Breast epithelium (tissue), 3 donors: Measurements from ENCODE around the gene C22orf31. TPM values are rescaled to one million over a fixed set of nuclear protein-coding genes. Genes with fewer than 3 reads are reported as not detected.

Source experiments
- total RNA-seq, 3 donors: library from RNA; depleted of rRNA; stranded (reverse); fragments of >200 nt; gene quantifications; one replicate each; pipeline ENCODE4 v1.1.0, GENCODE V29; 2016

C22orf31 gene
- total RNA-seq, 3 donors from 2014 or later: 0.73 TPM; not detected in 2

Other genes starting within 250 kb of the C22orf31 start
- 1 to 10 TPM; 6.9 to 7.9 (median 6.9) TPM for gene ZNRF3, start 178.3 kb downstream of the C22orf31 start, total RNA-seq
- 10 to 100 TPM in 2 of 3 donors, 1 to 10 TPM in 1; 9.5 to 13.6 (median 13.5) TPM for gene KREMEN1, start 11.2 kb upstream of the C22orf31 start, total RNA-seq
- gene EMID1, start 144.1 kb upstream of the C22orf31 start, total RNA-seq: 1 to 10 TPM; 1.1 to 4.6 (median 2.3) TPM
- 10 to 100 TPM; 16.2 to 31.8 (median 28.2) TPM for gene RHBDD3, start 206.2 kb upstream of the C22orf31 start, total RNA-seq
- gene EWSR1, start 206.4 kb upstream of the C22orf31 start, total RNA-seq: 100 to 1,000 TPM; 165 to 224 (median 220) TPM
- gene GAS2L1, start 244.8 kb upstream of the C22orf31 start, total RNA-seq: 10 to 100 TPM; 12.2 to 19.3 (median 15.7) TPM